Activated CD4-positive, alpha-beta T cell treated with anti-CD3 and anti-CD28 coated beads, Interleukin-2, amount 10 ng/mL, durations not matched to agents 24 days and 14 days (primary cell): ENCODE measurements around the gene ARMC2. TPM values are rescaled to one million over a fixed set of nuclear protein-coding genes. Genes with fewer than 3 reads are reported as not detected.
"Not testable (repeated sequence)": the region's sequence is repeated elsewhere in the genome, so short reads cannot be mapped to it uniquely, and the experiment has no call there.

Experiments used
- DNase-seq: peaks from one replicate; pipeline ENCODE4 v3.0.0; 2022
- H3K27ac Mint-ChIP-seq: one replicate; pipeline ENCODE4 v1.8.0; 2022; ENCODE audit warnings: mild to moderate bottlenecking, mixed read lengths
- H3K27me3 Mint-ChIP-seq: one replicate; pipeline ENCODE4 v1.8.0; 2022; ENCODE audit warnings: mixed read lengths
- H3K36me3 Mint-ChIP-seq: one replicate; pipeline ENCODE4 v1.8.0; 2022; ENCODE audit warnings: low read depth, mild to moderate bottlenecking, mixed read lengths
- H3K4me1 Mint-ChIP-seq: one replicate; pipeline ENCODE4 v1.8.0; 2021; ENCODE audit warnings: mixed read lengths
- H3K4me3 Mint-ChIP-seq: one replicate; pipeline ENCODE4 v1.8.0; 2022; ENCODE audit warnings: mild to moderate bottlenecking, moderate library complexity, mixed read lengths
- H3K9me3 Mint-ChIP-seq: one replicate; pipeline ENCODE4 v1.8.0; 2021; ENCODE audit warnings: mixed read lengths
- intact Hi-C: fragments of 100-400 bp; cut with micrococcal nuclease; formaldehyde crosslinking; loops from one replicate; pipeline ENCODE4 v1.15.1; 2023
- total RNA-seq: library from RNA; stranded (reverse); gene quantifications from 2 replicates; pipeline ENCODE4 v1.2.3, GENCODE V29; 2022

Gene ARMC2
- total RNA-seq, 1 donor from 2014 or later = 3.3 TPM

GRCh38 chr6:108810057-108810643 lies 38.1 kb upstream of the ARMC2 start:
- Mint-ChIP-seq H3K4me3 (no peak overlapping the region), H3K36me3 (no peaks in the 10 kb centered on the region), H3K9me3 (peaks cover 4% of the 10 kb centered on the region), H3K27ac (no peak overlapping the region), H3K27me3 (peaks cover 12% of the 10 kb centered on the region), H3K4me1 (peaks cover 10% of the 10 kb centered on the region)
- no peak for DNase-seq
- intact Hi-C loops = no loop called here

DNA sequence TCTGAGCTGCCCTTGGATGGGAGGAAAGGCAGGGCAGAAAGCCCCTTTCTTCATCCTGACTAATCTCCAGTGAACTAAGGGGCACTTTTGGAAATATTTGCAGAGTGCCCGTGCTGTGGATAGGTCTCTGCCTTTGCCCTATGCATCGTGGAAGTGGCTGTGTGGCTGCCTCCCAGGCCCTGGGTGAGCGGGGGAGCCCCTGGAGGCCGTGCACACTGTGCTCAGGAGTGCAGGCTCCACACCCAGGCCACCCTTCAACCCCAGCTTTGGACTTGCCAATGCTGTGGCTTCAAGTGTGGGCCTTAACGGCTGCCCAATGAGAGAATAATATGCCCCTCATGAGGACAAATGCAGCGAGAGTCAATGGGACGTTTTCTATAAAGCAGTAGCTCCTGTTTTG lies 36.7 kb upstream of the ARMC2 start:
- intact Hi-C loops = no loop called here
- DNase-seq = no peak
- H3K4me1 Mint-ChIP-seq = no peaks in the 10 kb centered on the region
- no peak overlapping the region for H3K27ac Mint-ChIP-seq
- H3K36me3 Mint-ChIP-seq = no peaks in the 10 kb centered on the region
- H3K9me3 Mint-ChIP-seq = peaks cover 15% of the 10 kb centered on the region
- peaks cover 21% of the 10 kb centered on the region for H3K27me3 Mint-ChIP-seq
- H3K4me3 Mint-ChIP-seq = no peak overlapping the region

GRCh38 chr6:108813218-108813617 lies 35.0 kb upstream of the ARMC2 start:
- Mint-ChIP-seq H3K27me3 (peaks cover 27% of the 10 kb centered on the region), H3K9me3 (peaks cover 26% of the 10 kb centered on the region)
- H3K4me3 Mint-ChIP-seq, DNase-seq, H3K27ac Mint-ChIP-seq, intact Hi-C loops, H3K4me1 Mint-ChIP-seq, H3K36me3 Mint-ChIP-seq: not testable (repeated sequence)

DNA sequence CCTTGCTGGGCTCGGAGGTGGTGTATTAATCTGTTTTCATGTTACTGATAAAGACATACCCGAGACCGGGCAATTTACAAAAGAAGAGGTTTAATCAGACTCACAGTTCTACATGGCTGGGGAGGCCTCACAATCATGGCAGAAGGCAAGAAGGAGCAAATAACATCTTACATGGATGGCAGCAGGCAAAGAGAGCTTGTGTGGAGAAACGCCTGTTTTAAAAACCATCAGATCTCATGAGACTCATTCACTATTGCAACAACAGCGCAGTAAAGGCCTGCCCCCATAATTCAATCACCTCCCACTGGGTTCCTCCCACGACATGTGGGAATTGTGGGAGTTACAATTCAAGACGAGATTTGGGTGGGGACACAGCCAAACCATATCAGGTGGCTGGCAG lies 30.9 kb upstream of the ARMC2 start:
- H3K27ac Mint-ChIP-seq, intact Hi-C loops, H3K4me3 Mint-ChIP-seq, DNase-seq, H3K36me3 Mint-ChIP-seq, H3K4me1 Mint-ChIP-seq: not testable (repeated sequence)
- Mint-ChIP-seq H3K27me3 (peaks cover 27% of the 10 kb centered on the region), H3K9me3 (peaks cover 32% of the 10 kb centered on the region)

DNA sequence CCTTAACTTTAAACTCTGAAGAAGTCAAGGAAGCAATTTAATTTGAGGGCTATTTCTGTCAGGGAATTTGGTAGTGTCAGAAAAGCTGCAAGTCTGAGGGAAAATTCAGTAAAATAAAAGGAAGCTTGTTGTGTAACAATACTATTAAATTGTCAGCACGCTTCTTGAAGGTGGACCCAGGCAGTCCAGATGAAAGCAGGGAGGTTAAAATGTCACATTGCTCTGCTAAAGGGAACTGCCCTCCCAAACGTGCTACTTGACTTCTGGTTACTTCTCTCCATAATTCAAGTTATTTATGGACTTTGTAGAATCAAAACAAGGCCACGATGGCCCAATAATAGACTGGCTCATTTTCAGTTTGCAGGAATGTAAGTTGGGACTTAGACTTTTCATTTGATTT lies 28.2 kb upstream of the ARMC2 start:
- peaks cover 30% of the 10 kb centered on the region for H3K9me3 Mint-ChIP-seq
- DNase-seq = no peak
- no peak overlapping the region for H3K4me3 Mint-ChIP-seq
- no peak overlapping the region for H3K27ac Mint-ChIP-seq
- no peaks in the 10 kb centered on the region for H3K4me1 Mint-ChIP-seq
- H3K27me3 Mint-ChIP-seq = peaks cover 17% of the 10 kb centered on the region
- H3K36me3 Mint-ChIP-seq = peaks cover 3% of the 10 kb centered on the region
- intact Hi-C loops = no loop called here

GRCh38 chr6:108822401-108822800 lies 25.8 kb upstream of the ARMC2 start:
- Mint-ChIP-seq H3K4me3 (no peak overlapping the region), H3K36me3 (no peaks in the 10 kb centered on the region), H3K27ac (no peak overlapping the region), H3K9me3 (peaks cover 23% of the 10 kb centered on the region), H3K4me1 (no peaks in the 10 kb centered on the region), H3K27me3 (peaks cover 4% of the 10 kb centered on the region)
- DNase-seq = no peak
- intact Hi-C loops = no loop called here

DNA sequence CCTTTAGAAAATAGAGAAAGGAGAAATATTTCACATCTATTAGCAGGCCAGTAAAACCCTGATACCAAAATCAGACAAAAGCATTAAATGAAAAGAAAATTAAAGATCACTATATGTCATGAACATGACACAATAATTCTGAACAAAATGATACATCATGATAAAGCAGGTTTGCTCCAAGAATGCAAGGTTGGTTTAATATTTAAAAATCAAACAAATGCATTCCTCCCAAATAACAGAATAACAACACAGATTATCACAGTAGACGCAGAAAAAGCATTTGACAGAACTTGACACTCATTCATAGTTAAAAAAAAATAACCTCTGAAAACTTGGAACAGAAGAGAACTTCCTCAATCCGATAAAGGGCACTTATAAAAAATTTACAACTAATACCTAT lies 22.9 kb upstream of the ARMC2 start:
- no peak for DNase-seq
- H3K9me3 Mint-ChIP-seq = peaks cover 12% of the 10 kb centered on the region
- no peak overlapping the region for H3K27ac Mint-ChIP-seq
- H3K27me3 Mint-ChIP-seq = peaks cover 6% of the 10 kb centered on the region
- no peaks in the 10 kb centered on the region for H3K36me3 Mint-ChIP-seq
- H3K4me3 Mint-ChIP-seq = no peak overlapping the region
- intact Hi-C loops = no loop called here
- H3K4me1 Mint-ChIP-seq = no peaks in the 10 kb centered on the region

- H3K4me3 Mint-ChIP-seq = no peak overlapping the region
- intact Hi-C loops = no loop called here
- no peaks in the 10 kb centered on the region for H3K36me3 Mint-ChIP-seq
- DNase-seq = no peak
- H3K4me1 Mint-ChIP-seq = peaks cover 4% of the 10 kb centered on the region
- H3K27ac Mint-ChIP-seq = no peak overlapping the region
- peaks cover 20% of the 10 kb centered on the region for H3K27me3 Mint-ChIP-seq
- H3K9me3 Mint-ChIP-seq = peaks cover 8% of the 10 kb centered on the region
Measured at GRCh38 chr6:108831104-108831503, 17.1 kb upstream of the ARMC2 start.

DNA sequence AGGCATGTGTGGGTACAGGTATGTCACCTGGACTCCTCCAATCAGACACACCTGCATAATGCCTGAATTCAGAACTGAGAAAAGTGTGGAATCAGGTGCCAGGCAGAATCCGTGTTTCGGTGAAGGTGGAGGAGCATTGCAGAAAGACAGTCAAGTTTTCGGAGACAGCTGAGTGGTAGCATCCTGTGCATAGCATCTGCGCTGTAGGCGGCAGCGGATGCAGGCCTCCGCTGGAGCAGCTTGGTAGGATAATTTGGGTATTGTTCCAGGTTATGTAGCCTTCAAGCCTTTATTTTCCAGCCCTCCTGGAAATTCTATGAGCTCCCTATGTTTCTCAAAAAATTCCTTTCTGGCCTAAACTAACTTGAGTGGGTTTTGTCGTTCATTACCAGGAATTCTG lies 15.5 kb upstream of the ARMC2 start:
- Mint-ChIP-seq H3K27me3 (peaks cover 17% of the 10 kb centered on the region), H3K4me1 (peaks cover 17% of the 10 kb centered on the region), H3K9me3 (no peaks in the 10 kb centered on the region), H3K4me3 (no peak overlapping the region), H3K27ac (no peak overlapping the region), H3K36me3 (no peaks in the 10 kb centered on the region)
- DNase-seq = no peak
- intact Hi-C loops = no loop called here

GRCh38 chr6:108835218-108835850 lies 12.9 kb upstream of the ARMC2 start:
- no peak overlapping the region for H3K4me3 Mint-ChIP-seq
- intact Hi-C loops = loop anchor here (1.0 to 5.0 kb wide), 6 partner anchors 13 to 293 kb away; partner anchors contain the start of gene ARMC2
- peak overlapping the region; percentile 14 for H3K27ac Mint-ChIP-seq

GRCh38 chr6:108836061-108836460 lies 12.2 kb upstream of the ARMC2 start:
- H3K4me3 Mint-ChIP-seq = no peak overlapping the region
- intact Hi-C loops = loop anchor here (5.0 kb wide), 2 partner anchors 36 to 54 kb away; no protein-coding TSS in a partner anchor
- DNase-seq = no peak
- no peaks in the 10 kb centered on the region for H3K36me3 Mint-ChIP-seq
- no peaks in the 10 kb centered on the region for H3K9me3 Mint-ChIP-seq
- no peak overlapping the region for H3K27ac Mint-ChIP-seq
- H3K4me1 Mint-ChIP-seq = peaks cover 26% of the 10 kb centered on the region
- peaks cover 19% of the 10 kb centered on the region for H3K27me3 Mint-ChIP-seq

More at GRCh38 chr6:108835218-108835850, 12.9 kb upstream of the ARMC2 start:
- no peaks in the 10 kb centered on the region for H3K9me3 Mint-ChIP-seq
- peak; percentile 94 for DNase-seq
- peaks cover 26% of the 10 kb centered on the region for H3K4me1 Mint-ChIP-seq
- no peaks in the 10 kb centered on the region for H3K36me3 Mint-ChIP-seq
- peaks cover 18% of the 10 kb centered on the region for H3K27me3 Mint-ChIP-seq

GRCh38 chr6:108837236-108837971 lies 10.8 kb upstream of the ARMC2 start:
- intact Hi-C loops = loop anchor here (5.0 kb wide), 2 partner anchors 35 to 55 kb away; no protein-coding TSS in a partner anchor
- peak overlapping the region; percentile 5 for H3K27ac Mint-ChIP-seq
- DNase-seq = peak; percentile 67
- H3K4me1 Mint-ChIP-seq = peaks cover 26% of the 10 kb centered on the region
- peaks cover 19% of the 10 kb centered on the region for H3K27me3 Mint-ChIP-seq
- H3K36me3 Mint-ChIP-seq = no peaks in the 10 kb centered on the region
- peak overlapping the region; percentile 26 for H3K4me3 Mint-ChIP-seq
- H3K9me3 Mint-ChIP-seq = no peaks in the 10 kb centered on the region

- H3K27me3 Mint-ChIP-seq = peaks cover 23% of the 10 kb centered on the region
- no peaks in the 10 kb centered on the region for H3K36me3 Mint-ChIP-seq
- intact Hi-C loops = loop anchor here (5.0 kb wide), 2 partner anchors 34 to 56 kb away; no protein-coding TSS in a partner anchor
- peak overlapping the region; percentile 26 for H3K4me3 Mint-ChIP-seq
- H3K9me3 Mint-ChIP-seq = no peaks in the 10 kb centered on the region
- H3K4me1 Mint-ChIP-seq = peaks cover 26% of the 10 kb centered on the region
- no peak overlapping the region for H3K27ac Mint-ChIP-seq
- no peak for DNase-seq
Measured at GRCh38 chr6:108838101-108838717, 10.0 kb upstream of the ARMC2 start.
